GM12878 (cell line): Measurements from ENCODE around the gene TMOD2.
"Not testable (repeated sequence)": the region's sequence is repeated elsewhere in the genome, so short reads cannot be mapped to it uniquely, and the experiment has no call there.

Experiments used
- ATF3 ChIP-seq: IDR thresholded peaks from 2 replicates; pipeline ENCODE4 v1.6.1; 2011; ENCODE audit warnings: low read depth, mild to moderate bottlenecking, low read length, moderate library complexity, borderline replicate concordance; ENCODE audit errors: extremely low read depth
- CBX3 ChIP-seq: fragments of 200-600 bp; sonication (generic); IDR thresholded peaks from 2 replicates; pipeline ENCODE4 v1.6.1; 2016; ENCODE audit warnings: low read depth, borderline replicate concordance
- MLLT1 ChIP-seq: fragments of 450-650 bp; IDR thresholded peaks from 2 replicates; pipeline ENCODE4 v1.6.1; 2016; ENCODE audit warnings: mild to moderate bottlenecking
- NBN ChIP-seq: fragments of 450-650 bp; IDR thresholded peaks from 2 replicates; pipeline ENCODE4 v1.6.1; 2016
- PAX8 ChIP-seq: fragments of 450-650 bp; IDR thresholded peaks from 2 replicates; pipeline ENCODE4 v1.6.1; 2017; ENCODE audit warnings: mild to moderate bottlenecking, moderate library complexity
- POLR2A ChIP-seq: IDR thresholded peaks from 2 replicates; pipeline ENCODE4 v1.6.1; 2011; ENCODE audit warnings: low read depth, mild to moderate bottlenecking, low read length
- SIN3A ChIP-seq: IDR thresholded peaks from 2 replicates; pipeline ENCODE4 v1.6.1; 2012; ENCODE audit warnings: low read depth, low read length, improper control_type of control experiment
- TAF1 ChIP-seq: IDR thresholded peaks from 2 replicates; pipeline ENCODE4 v1.6.1; 2011; ENCODE audit warnings: mild to moderate bottlenecking, low read depth, low read length, borderline replicate concordance
- TARDBP ChIP-seq: IDR thresholded peaks from 2 replicates; pipeline ENCODE4 v1.6.1; 2016; ENCODE audit warnings: borderline replicate concordance
- ZBTB4 ChIP-seq: fragments of 450-650 bp; formaldehyde crosslinking; IDR thresholded peaks from 2 replicates; pipeline ENCODE4 v1.4.0; 2022; ENCODE audit warnings: mild to moderate bottlenecking, moderate library complexity
- ZNF217 ChIP-seq: fragments of 450-650 bp; IDR thresholded peaks from 2 replicates; pipeline ENCODE4 v1.6.1; 2017; ENCODE audit warnings: antibody characterized with exemption, mild to moderate bottlenecking
- TF ChIP-seq, protein P1 (sequence below), 3 experiments: IDR thresholded peaks in 2 of 3; conservative IDR thresholded peaks in 1 of 3; 2 replicates each; pipeline ENCODE4 v1.5.1; 2011; ENCODE audit warnings: low read depth in 3 of 3, low read length in 3 of 3, mild to moderate bottlenecking in 3 of 3, control low read depth in 2 of 3, moderate library complexity in 2 of 3, inconsistent platforms in 1 of 3, mixed read lengths in 1 of 3; ENCODE audit not compliant: control insufficient read depth in 2 of 3, insufficient read depth in 1 of 3; ENCODE audit errors: extremely low read depth in 1 of 3
- TF ChIP-seq, protein P2 (sequence below): IDR thresholded peaks from 2 replicates; pipeline ENCODE4 v1.6.1; 2011; ENCODE audit warnings: low read depth, low read length, improper control_type of control experiment, borderline replicate concordance
- TF ChIP-seq, protein P3 (sequence below): IDR thresholded peaks from 2 replicates; pipeline ENCODE4 v1.6.1; 2012; ENCODE audit warnings: low read depth, low read length, improper control_type of control experiment

DNA sequence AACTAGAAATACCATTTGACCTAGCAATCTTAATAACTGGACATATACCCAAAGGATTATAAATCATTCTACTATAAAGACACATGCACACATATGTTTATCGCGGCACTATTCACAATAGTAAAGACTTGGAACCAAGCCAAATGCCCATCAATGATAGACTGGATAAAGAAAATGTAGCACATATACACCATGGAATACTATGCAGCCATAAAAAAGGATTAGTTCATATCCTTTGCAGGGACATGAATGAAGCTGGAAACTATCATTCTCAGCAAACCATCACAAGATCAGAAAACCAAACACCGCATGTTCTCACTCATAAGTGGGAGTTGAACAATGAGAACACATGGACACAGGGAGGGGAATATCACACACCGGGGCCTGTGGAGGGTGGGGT lies 41.1 kb downstream of the TMOD2 start:
- not testable (repeated sequence) for TF ChIP-seq POLR2A; TAF1; PAX8; NBN; TARDBP; SIN3A; MLLT1; ZNF217; ZBTB4 (CRISPR knock-in tag); CBX3; ATF3
- TF ChIP-seq, protein P1, sequence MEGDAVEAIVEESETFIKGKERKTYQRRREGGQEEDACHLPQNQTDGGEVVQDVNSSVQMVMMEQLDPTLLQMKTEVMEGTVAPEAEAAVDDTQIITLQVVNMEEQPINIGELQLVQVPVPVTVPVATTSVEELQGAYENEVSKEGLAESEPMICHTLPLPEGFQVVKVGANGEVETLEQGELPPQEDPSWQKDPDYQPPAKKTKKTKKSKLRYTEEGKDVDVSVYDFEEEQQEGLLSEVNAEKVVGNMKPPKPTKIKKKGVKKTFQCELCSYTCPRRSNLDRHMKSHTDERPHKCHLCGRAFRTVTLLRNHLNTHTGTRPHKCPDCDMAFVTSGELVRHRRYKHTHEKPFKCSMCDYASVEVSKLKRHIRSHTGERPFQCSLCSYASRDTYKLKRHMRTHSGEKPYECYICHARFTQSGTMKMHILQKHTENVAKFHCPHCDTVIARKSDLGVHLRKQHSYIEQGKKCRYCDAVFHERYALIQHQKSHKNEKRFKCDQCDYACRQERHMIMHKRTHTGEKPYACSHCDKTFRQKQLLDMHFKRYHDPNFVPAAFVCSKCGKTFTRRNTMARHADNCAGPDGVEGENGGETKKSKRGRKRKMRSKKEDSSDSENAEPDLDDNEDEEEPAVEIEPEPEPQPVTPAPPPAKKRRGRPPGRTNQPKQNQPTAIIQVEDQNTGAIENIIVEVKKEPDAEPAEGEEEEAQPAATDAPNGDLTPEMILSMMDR (IDR thresholded peaks at IDR 0.05 in 2 of 3, conservative IDR thresholded peaks at IDR 0.05 in 1 of 3; ENCODE audit: control insufficient read depth in 2 of 3, extremely low read depth in 1 of 3, insufficient read depth in 1 of 3, low read depth in 3 of 3, low read length in 3 of 3) = not testable (repeated sequence)
- TF ChIP-seq, protein P2, sequence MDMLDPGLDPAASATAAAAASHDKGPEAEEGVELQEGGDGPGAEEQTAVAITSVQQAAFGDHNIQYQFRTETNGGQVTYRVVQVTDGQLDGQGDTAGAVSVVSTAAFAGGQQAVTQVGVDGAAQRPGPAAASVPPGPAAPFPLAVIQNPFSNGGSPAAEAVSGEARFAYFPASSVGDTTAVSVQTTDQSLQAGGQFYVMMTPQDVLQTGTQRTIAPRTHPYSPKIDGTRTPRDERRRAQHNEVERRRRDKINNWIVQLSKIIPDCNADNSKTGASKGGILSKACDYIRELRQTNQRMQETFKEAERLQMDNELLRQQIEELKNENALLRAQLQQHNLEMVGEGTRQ = not testable (repeated sequence)
- TF ChIP-seq, protein P3, sequence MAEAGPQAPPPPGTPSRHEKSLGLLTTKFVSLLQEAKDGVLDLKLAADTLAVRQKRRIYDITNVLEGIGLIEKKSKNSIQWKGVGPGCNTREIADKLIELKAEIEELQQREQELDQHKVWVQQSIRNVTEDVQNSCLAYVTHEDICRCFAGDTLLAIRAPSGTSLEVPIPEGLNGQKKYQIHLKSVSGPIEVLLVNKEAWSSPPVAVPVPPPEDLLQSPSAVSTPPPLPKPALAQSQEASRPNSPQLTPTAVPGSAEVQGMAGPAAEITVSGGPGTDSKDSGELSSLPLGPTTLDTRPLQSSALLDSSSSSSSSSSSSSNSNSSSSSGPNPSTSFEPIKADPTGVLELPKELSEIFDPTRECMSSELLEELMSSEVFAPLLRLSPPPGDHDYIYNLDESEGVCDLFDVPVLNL = not testable (repeated sequence)
